NT2/D1 (cell line): ENCODE results near the gene RNF13.

Experiments used
- SUZ12 ChIP-seq: IDR thresholded peaks from 2 replicates; pipeline ENCODE4 v1.6.1; 2011; ENCODE audit not compliant: insufficient read length, insufficient read depth; ENCODE audit errors: extremely low read depth
- YY1 ChIP-seq: IDR thresholded peaks from 2 replicates; pipeline ENCODE4 v1.6.1; 2011; ENCODE audit not compliant: insufficient read length, insufficient read depth
- ZNF274 ChIP-seq: IDR thresholded peaks from 2 replicates; pipeline ENCODE4 v1.6.1; 2011; ENCODE audit warnings: mild to moderate bottlenecking, low read depth, low read length

DNA sequence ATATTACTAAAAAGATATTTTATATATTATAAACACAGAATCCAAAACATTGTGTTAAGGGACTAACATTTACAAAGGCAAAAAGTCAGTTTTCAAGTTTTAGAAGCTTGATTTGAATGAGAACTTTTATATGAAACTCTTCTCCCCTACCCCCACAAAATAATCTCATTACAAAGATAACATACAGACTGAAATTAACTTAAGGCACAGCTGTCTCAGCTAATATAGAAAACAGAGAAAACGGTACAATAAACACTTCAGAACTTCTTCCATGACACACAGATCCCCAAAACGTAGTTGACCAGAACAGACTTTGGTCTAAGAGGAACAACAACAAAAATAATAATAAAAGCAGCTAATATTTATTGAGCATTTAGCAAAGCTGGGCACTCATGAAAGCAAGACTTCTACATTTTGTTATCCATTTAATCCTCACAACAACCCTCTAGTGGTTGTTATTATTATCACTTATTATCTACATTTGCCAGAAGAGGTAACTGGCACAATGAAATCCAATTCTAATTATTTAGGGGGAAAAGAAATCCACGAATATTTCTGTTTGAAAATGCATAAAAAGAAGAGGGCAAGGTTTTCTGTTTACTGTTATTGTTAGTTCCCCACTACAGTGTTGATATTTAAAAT lies 89.6 kb downstream of the RNF13 start:
- TF ChIP-seq SUZ12, result no peak
- no peak for TF ChIP-seq ZNF274
- TF ChIP-seq YY1, result no peak
